Fibroblast of skin of back (primary cell): Measurements from ENCODE around the gene ASPSCR1.
"Not testable (repeated sequence)": the region's sequence is repeated elsewhere in the genome, so short reads cannot be mapped to it uniquely, and the experiment has no call there.

Experiments used
- DNase-seq: peaks from one replicate; pipeline ENCODE4 v3.0.0-alpha.2; 2013

Gene ASPSCR1

GRCh38 chr17:81960130-81960958, 17.1 kb upstream of the ASPSCR1 start:
- DNase-seq = no peak

- DNase-seq = peak; percentile 50
Observed at GRCh38 chr17:81961087-81961511, 16.3 kb upstream of the ASPSCR1 start, which contains the start of gene NOTUM. Gene NOTUM, minus strand, starts transcription at chr17:81961187. Its CDS starts 278 bp downstream, at chr17:81960909.

GRCh38 chr17:81961521-81962498, 15.6 kb upstream of the ASPSCR1 start:
- no peak for DNase-seq

GRCh38 chr17:81962499-81963441, 14.7 kb upstream of the ASPSCR1 start:
- no peak for DNase-seq

GRCh38 chr17:81964081-81964849, 13.2 kb upstream of the ASPSCR1 start:
- no peak for DNase-seq

GRCh38 chr17:81966343-81967243, 10.8 kb upstream of the ASPSCR1 start:
- no peak for DNase-seq

- DNase-seq = no peak
Observed at GRCh38 chr17:81967244-81967532, 10.2 kb upstream of the ASPSCR1 start.

GRCh38 chr17:81967533-81968395, 9.7 kb upstream of the ASPSCR1 start:
- DNase-seq = peak; percentile 58

- DNase-seq = no peak
Observed at GRCh38 chr17:81968396-81968745, 9.1 kb upstream of the ASPSCR1 start.

GRCh38 chr17:81968850-81969812, 8.3 kb upstream of the ASPSCR1 start:
- DNase-seq = no peak

GRCh38 chr17:81973432-81973831, 4.0 kb upstream of the ASPSCR1 start:
- no peak for DNase-seq

- DNase-seq = no peak
Observed at GRCh38 chr17:81976332-81977210, 858 bp upstream of the ASPSCR1 start.

GRCh38 chr17:81978524-81979298, 1.3 kb downstream of the ASPSCR1 start:
- no peak for DNase-seq

- no peak for DNase-seq
Observed at GRCh38 chr17:81980122-81980521, 2.7 kb downstream of the ASPSCR1 start.

- no peak for DNase-seq
Observed at GRCh38 chr17:81980707-81981343, 3.4 kb downstream of the ASPSCR1 start.

GRCh38 chr17:81981511-81981910, 4.1 kb downstream of the ASPSCR1 start:
- not testable (repeated sequence) for DNase-seq
